ENCODE measurements around the gene A4GALT. TPM values are rescaled to one million over a fixed set of nuclear protein-coding genes. Genes with fewer than 3 reads are reported as not detected.
"Not testable (repeated sequence)": the region's sequence is repeated elsewhere in the genome, so short reads cannot be mapped to it uniquely, and the experiment has no call there.

A4GALT gene
- total and polyA plus RNA-seq, 2 donors (not counting 1 experiment from before 2014, with no cell fraction given): 0.09 to 6.1 TPM

- Histone ChIP-seq H3K79me2 (ENCODE audit: control insufficient read depth, insufficient read depth, low read length) (no peaks in the 10 kb centered on the region), H3K9me3 (ENCODE audit: control extremely low read depth in 1 of 3, control insufficient read depth in 2 of 3, insufficient read depth in 1 of 3, low read length in 2 of 3) (peaks cover 0 to 27% (median 17%) of the 10 kb centered on the region in 3 donors), H2AFZ (ENCODE audit: insufficient read depth, low read depth, low read length, poor library complexity, severe bottlenecking) (no peak overlapping the region), H3K36me3 (replicated peaks in 1 of 2; ENCODE audit: control extremely low read depth in 1 of 2, control insufficient read depth in 1 of 2, extremely low read depth in 1 of 2, insufficient read depth in 2 of 2, low read length in 1 of 2) (no peaks in the 10 kb centered on the region), H3K4me1 (ENCODE audit: control insufficient read depth in 2 of 2, insufficient read depth in 2 of 2, low read length in 2 of 2) (no peaks in the 10 kb centered on the region), H4K20me1 (ENCODE audit: control insufficient read depth, insufficient read depth, low read length, poor library complexity, severe bottlenecking) (no peaks in the 10 kb centered on the region), H3K27ac (ENCODE audit: low read length in 2 of 2) (no peak overlapping the region), H3K4me2 (replicated peaks; ENCODE audit: low read depth, low read length, poor library complexity, severe bottlenecking) (no peak overlapping the region), H3K4me3 (ENCODE audit: control extremely low read depth in 1 of 5, extremely low read depth in 1 of 5, insufficient read depth in 1 of 5, low read depth in 2 of 5, low read length in 4 of 5) (no peak overlapping the region), H3K9ac (ENCODE audit: low read length) (no peak overlapping the region), H3K27me3 (replicated peaks in 1 of 4; ENCODE audit: control extremely low read depth in 1 of 4, control insufficient read depth in 3 of 4, insufficient read depth in 4 of 4, low read length in 3 of 4) (peaks cover 0 to 5% (median 0%) of the 10 kb centered on the region in 4 experiments)
- Mint-ChIP-seq H3K9me3 (ENCODE audit: insufficient read depth) (peaks cover 13% of the 10 kb centered on the region), H3K4me1 (peaks cover 3% of the 10 kb centered on the region), H3K27ac (no peak overlapping the region), H3K27me3 (peaks cover 3% of the 10 kb centered on the region), H3K4me3 (no peak overlapping the region)
- CTCF ChIA-PET: no interaction called here
- DNase-seq (no peak), ATAC-seq (ENCODE audit: low read depth) (no peak)
- POLR2A ChIA-PET: no interaction called here
- intact Hi-C loops (cut with micrococcal nuclease): no loop called here
- WGBS (ENCODE audit: insufficient coverage): 80% methylated on average over 1 of the region's 4 CpGs
- TF ChIP-seq CTCF (IDR thresholded peaks at IDR 0.05) (no peak), EZH2 (IDR thresholded peaks at IDR 0.05; ENCODE audit: borderline replicate concordance, insufficient read depth, low read depth, low read length, poor library complexity, severe bottlenecking) (no peak)
Measured at GRCh38 chr22:42679691-42680090, 41.0 kb downstream of the A4GALT start.

DNA sequence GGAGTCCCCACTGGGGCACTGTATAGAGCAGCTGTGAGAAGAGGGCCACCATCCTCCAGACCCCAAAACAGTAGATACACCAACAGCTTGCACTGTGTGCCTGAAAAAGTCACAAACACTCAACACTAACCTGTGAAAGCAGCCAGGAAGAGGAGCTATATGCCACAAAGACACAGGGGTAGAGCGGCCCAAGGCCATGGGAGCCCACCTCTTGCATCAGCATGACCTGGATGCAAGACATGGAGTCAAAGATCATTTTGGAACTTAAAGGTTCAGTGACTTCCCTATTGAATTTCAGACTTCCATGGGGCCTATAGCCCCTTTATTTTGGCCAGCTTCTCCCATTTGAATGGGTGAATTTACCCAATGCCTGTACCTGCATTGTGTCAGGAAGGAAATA lies 41.8 kb downstream of the A4GALT start:
- H3K4me1 ChIP-seq (ENCODE audit: control insufficient read depth in 2 of 2, insufficient read depth in 2 of 2, low read length in 2 of 2): no peaks in the 10 kb centered on the region
- intact Hi-C loops (cut with micrococcal nuclease): no loop called here
- Mint-ChIP-seq H3K27me3 (peaks cover 3% of the 10 kb centered on the region), H3K27ac (no peak overlapping the region), H3K4me1 (peaks cover 4% of the 10 kb centered on the region), H3K9me3 (ENCODE audit: insufficient read depth) (peaks cover 13% of the 10 kb centered on the region), H3K4me3 (no peak overlapping the region)
- H3K79me2 ChIP-seq (ENCODE audit: control insufficient read depth, insufficient read depth, low read length): no peaks in the 10 kb centered on the region
- no peak overlapping the region for H3K9ac ChIP-seq (ENCODE audit: low read length)
- no peak overlapping the region for H2AFZ ChIP-seq (ENCODE audit: insufficient read depth, low read depth, low read length, poor library complexity, severe bottlenecking)
- no peak overlapping the region for H3K27ac ChIP-seq (ENCODE audit: low read length in 2 of 2)
- 100% methylated on average over 1 of the region's 1 CpG for WGBS (ENCODE audit: insufficient coverage)
- H3K4me3 ChIP-seq (ENCODE audit: control extremely low read depth in 1 of 5, extremely low read depth in 1 of 5, insufficient read depth in 1 of 5, low read depth in 2 of 5, low read length in 4 of 5): no peak overlapping the region
- no peaks in the 10 kb centered on the region for H4K20me1 ChIP-seq (ENCODE audit: control insufficient read depth, insufficient read depth, low read length, poor library complexity, severe bottlenecking)
- CTCF ChIA-PET: interaction anchor here (0.5 kb wide), 1 partner anchor 214 kb away, joined by 3 read pairs; no protein-coding TSS in a partner anchor
- H3K36me3 ChIP-seq (replicated peaks in 1 of 2; ENCODE audit: control extremely low read depth in 1 of 2, control insufficient read depth in 1 of 2, extremely low read depth in 1 of 2, insufficient read depth in 2 of 2, low read length in 1 of 2): no peaks in the 10 kb centered on the region
- H3K27me3 ChIP-seq (replicated peaks in 1 of 4; ENCODE audit: control extremely low read depth in 1 of 4, control insufficient read depth in 3 of 4, insufficient read depth in 4 of 4, low read length in 3 of 4): no peaks in the 10 kb centered on the region
- peaks cover 0 to 27% (median 17%) of the 10 kb centered on the region in 3 donors for H3K9me3 ChIP-seq (ENCODE audit: control extremely low read depth in 1 of 3, control insufficient read depth in 2 of 3, insufficient read depth in 1 of 3, low read length in 2 of 3)
- POLR2A ChIA-PET: no interaction called here
- no peak overlapping the region for H3K4me2 ChIP-seq (replicated peaks; ENCODE audit: low read depth, low read length, poor library complexity, severe bottlenecking)
- TF ChIP-seq CTCF (IDR thresholded peaks at IDR 0.05) (no peak), EZH2 (IDR thresholded peaks at IDR 0.05; ENCODE audit: borderline replicate concordance, insufficient read depth, low read depth, low read length, poor library complexity, severe bottlenecking) (no peak)
- DNase-seq (no peak), ATAC-seq (ENCODE audit: low read depth) (no peak)

DNA sequence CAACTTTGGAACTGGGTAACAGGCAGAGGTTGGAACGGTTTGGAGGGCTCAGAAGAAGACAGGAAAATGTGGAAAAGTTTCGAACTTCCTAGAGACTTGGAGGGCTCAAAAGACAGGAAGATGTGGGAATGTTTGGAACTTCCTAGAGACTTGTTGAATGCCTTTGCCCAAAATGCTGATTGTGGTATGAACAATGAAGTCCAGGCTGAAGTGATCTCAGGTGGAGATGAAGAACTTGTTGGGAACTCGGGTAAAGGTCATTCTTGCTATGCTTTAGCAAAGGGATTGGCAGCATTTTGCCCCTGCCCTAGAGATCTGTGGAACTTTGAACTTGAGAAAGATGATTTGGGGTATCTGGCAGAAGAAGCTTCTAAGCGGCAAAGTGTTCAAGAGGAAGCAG lies 42.7 kb downstream of the A4GALT start:
- intact Hi-C loops (cut with micrococcal nuclease); H3K27ac Mint-ChIP-seq; H3K27me3 Mint-ChIP-seq; H3K4me3 ChIP-seq (ENCODE audit: control extremely low read depth in 1 of 5, extremely low read depth in 1 of 5, insufficient read depth in 1 of 5, low read depth in 2 of 5, low read length in 4 of 5); H3K27ac ChIP-seq (ENCODE audit: low read length in 2 of 2); H3K27me3 ChIP-seq (replicated peaks in 1 of 4; ENCODE audit: control extremely low read depth in 1 of 4, control insufficient read depth in 3 of 4, insufficient read depth in 4 of 4, low read length in 3 of 4); CTCF ChIA-PET; H3K4me2 ChIP-seq (replicated peaks; ENCODE audit: low read depth, low read length, poor library complexity, severe bottlenecking); H2AFZ ChIP-seq (ENCODE audit: insufficient read depth, low read depth, low read length, poor library complexity, severe bottlenecking); H3K4me3 Mint-ChIP-seq; H3K4me1 ChIP-seq (ENCODE audit: control insufficient read depth in 2 of 2, insufficient read depth in 2 of 2, low read length in 2 of 2); H3K9ac ChIP-seq (ENCODE audit: low read length); H3K36me3 ChIP-seq (replicated peaks in 1 of 2; ENCODE audit: control extremely low read depth in 1 of 2, control insufficient read depth in 1 of 2, extremely low read depth in 1 of 2, insufficient read depth in 2 of 2, low read length in 1 of 2); POLR2A ChIA-PET; H3K79me2 ChIP-seq (ENCODE audit: control insufficient read depth, insufficient read depth, low read length); H4K20me1 ChIP-seq (ENCODE audit: control insufficient read depth, insufficient read depth, low read length, poor library complexity, severe bottlenecking); H3K4me1 Mint-ChIP-seq; ATAC-seq (ENCODE audit: low read depth); DNase-seq: not testable (repeated sequence)
- peaks cover 13% of the 10 kb centered on the region for H3K9me3 Mint-ChIP-seq (ENCODE audit: insufficient read depth)
- H3K9me3 ChIP-seq (ENCODE audit: control extremely low read depth in 1 of 3, control insufficient read depth in 2 of 3, insufficient read depth in 1 of 3, low read length in 2 of 3): peaks cover 0 to 27% (median 17%) of the 10 kb centered on the region in 3 donors
- 98% methylated on average over 4 of the region's 4 CpGs for WGBS (ENCODE audit: insufficient coverage)
